Neural progenitor cell (in vitro differentiated cells): ENCODE measurements around the gene PLPP2. TPM values are rescaled to one million over a fixed set of nuclear protein-coding genes. Genes with fewer than 3 reads are reported as not detected.

Experiments used
- DNase-seq: peaks from one replicate; pipeline ENCODE4 v3.0.0-alpha.2; 2016; ENCODE audit warnings: low spot score
- H2AFZ ChIP-seq: fragments of 200-600 bp; sonication (generic); replicated peaks from 2 replicates; pipeline ENCODE4 v1.6.1; 2016; ENCODE audit warnings: antibody characterized with exemption
- H3F3A ChIP-seq: fragments of 200-600 bp; sonication (generic); 2 replicates; pipeline ENCODE4 v1.6.1; 2016; ENCODE audit warnings: antibody characterized with exemption, low read depth
- H3K27ac ChIP-seq: fragments of 200-600 bp; sonication (generic); 2 replicates; pipeline ENCODE4 v1.5.1; 2016; ENCODE audit warnings: mild to moderate bottlenecking
- H3K27me3 ChIP-seq: fragments of 200-600 bp; sonication (generic); 2 replicates; pipeline ENCODE4 v1.6.1; 2016; ENCODE audit warnings: mild to moderate bottlenecking, moderate library complexity
- H3K36me3 ChIP-seq: fragments of 200-600 bp; sonication (generic); 2 replicates; pipeline ENCODE4 v1.5.1; 2016
- H3K4me1 ChIP-seq: fragments of 200-600 bp; sonication (generic); 2 replicates; pipeline ENCODE4 v1.6.1; 2016; ENCODE audit warnings: mixed run types
- H3K4me2 ChIP-seq: fragments of 200-600 bp; sonication (generic); 2 replicates; pipeline ENCODE4 v1.6.1; 2016
- H3K4me3 ChIP-seq: fragments of 200-600 bp; sonication (generic); 2 replicates; pipeline ENCODE4 v1.5.1; 2016
- H3K79me2 ChIP-seq: fragments of 200-600 bp; sonication (generic); 2 replicates; pipeline ENCODE4 v1.6.1; 2016; ENCODE audit warnings: low read depth
- H3K9ac ChIP-seq: fragments of 200-600 bp; sonication (generic); 2 replicates; pipeline ENCODE4 v1.6.1; 2016
- H3K9me3 ChIP-seq: fragments of 200-600 bp; sonication (generic); 2 replicates; pipeline ENCODE4 v1.5.1; 2016; ENCODE audit warnings: low read depth
- H4K20me1 ChIP-seq: fragments of 200-600 bp; sonication (generic); 2 replicates; pipeline ENCODE4 v1.6.1; 2016; ENCODE audit warnings: low read depth
- H3K27ac Mint-ChIP-seq: 3 replicates; pipeline ENCODE4 v1.8.0; 2021; ENCODE audit warnings: mixed read lengths
- H3K27me3 Mint-ChIP-seq: 2 replicates; pipeline ENCODE4 v1.8.0; 2022; ENCODE audit warnings: low read depth, mild to moderate bottlenecking, inconsistent platforms, moderate library complexity, mixed read lengths; ENCODE audit not compliant: insufficient read depth
- H3K36me3 Mint-ChIP-seq: 3 replicates; pipeline ENCODE4 v1.8.0; 2021; ENCODE audit warnings: mixed read lengths
- H3K4me1 Mint-ChIP-seq: 3 replicates; pipeline ENCODE4 v1.8.0; 2021; ENCODE audit warnings: mixed read lengths
- H3K4me3 Mint-ChIP-seq: 3 replicates; pipeline ENCODE4 v1.8.0; 2021; ENCODE audit warnings: mild to moderate bottlenecking, moderate library complexity, mixed read lengths
- H3K9me3 Mint-ChIP-seq: 3 replicates; pipeline ENCODE4 v1.8.0; 2020; ENCODE audit warnings: mixed read lengths
- CTCF ChIP-seq: fragments of 200-600 bp; sonication (generic); IDR thresholded peaks from 2 replicates; pipeline ENCODE4 v1.5.1; 2017; ENCODE audit warnings: antibody characterized with exemption, mild to moderate bottlenecking
- EZH2 ChIP-seq: fragments of 200-600 bp; sonication (generic); IDR thresholded peaks from 2 replicates; pipeline ENCODE4 v1.6.1; 2017; ENCODE audit warnings: antibody characterized with exemption, mild to moderate bottlenecking, moderate library complexity
- EZH2phosphoT487 ChIP-seq: fragments of 200-600 bp; sonication (generic); IDR thresholded peaks from 2 replicates; pipeline ENCODE4 v1.6.1; 2017; ENCODE audit warnings: antibody characterized with exemption
- total RNA-seq: library from RNA; depleted of rRNA; stranded (reverse); fragments of >200 nt; gene quantifications from 2 replicates; pipeline ENCODE4 v1.2.3, GENCODE V29; 2015; ENCODE audit warnings: low replicate concordance

Gene PLPP2
- total RNA-seq, 1 donor from 2014 or later: not detected

- Histone ChIP-seq H3K27me3 (no peaks in the 10 kb centered on the region), H3K4me3 (no peak overlapping the region), H4K20me1 (peaks cover 10% of the 10 kb centered on the region), H3K27ac (no peak overlapping the region), H3K4me1 (no peaks in the 10 kb centered on the region), H3K79me2 (no peaks in the 10 kb centered on the region), H3K9me3 (no peaks in the 10 kb centered on the region), H3K4me2 (no peak overlapping the region), H3K36me3 (no peaks in the 10 kb centered on the region), H2AFZ (no peak overlapping the region), H3F3A (no peaks in the 10 kb centered on the region), H3K9ac (no peak overlapping the region)
- H3K9me3 Mint-ChIP-seq: no peaks in the 10 kb centered on the region
- no peak overlapping the region for H3K4me3 Mint-ChIP-seq
- DNase-seq: no peak
- TF ChIP-seq EZH2 (no peak), CTCF (no peak), EZH2phosphoT487 (no peak)
- no peak overlapping the region for H3K27ac Mint-ChIP-seq
- no peaks in the 10 kb centered on the region for H3K4me1 Mint-ChIP-seq
- no peaks in the 10 kb centered on the region for H3K27me3 Mint-ChIP-seq
- H3K36me3 Mint-ChIP-seq: peaks cover 10% of the 10 kb centered on the region
Observed at GRCh38 chr19:307793-308420, 16.7 kb upstream of the PLPP2 start.

- Mint-ChIP-seq H3K4me3 (no peak overlapping the region), H3K27ac (no peak overlapping the region), H3K36me3 (peaks cover 10% of the 10 kb centered on the region), H3K27me3 (no peaks in the 10 kb centered on the region), H3K4me1 (no peaks in the 10 kb centered on the region), H3K9me3 (no peaks in the 10 kb centered on the region)
- no peak overlapping the region for H3K9ac ChIP-seq
- no peak overlapping the region for H3K4me3 ChIP-seq
- peaks cover 10% of the 10 kb centered on the region for H4K20me1 ChIP-seq
- DNase-seq: no peak
- no peak for TF ChIP-seq EZH2phosphoT487
- TF ChIP-seq EZH2: no peak
- TF ChIP-seq CTCF: no peak
- no peak overlapping the region for H2AFZ ChIP-seq
- no peaks in the 10 kb centered on the region for H3K27me3 ChIP-seq
- no peaks in the 10 kb centered on the region for H3K4me1 ChIP-seq
- peaks cover 1% of the 10 kb centered on the region for H3F3A ChIP-seq
- H3K4me2 ChIP-seq: no peak overlapping the region
- no peaks in the 10 kb centered on the region for H3K36me3 ChIP-seq
- H3K27ac ChIP-seq: no peak overlapping the region
- no peaks in the 10 kb centered on the region for H3K9me3 ChIP-seq
- no peaks in the 10 kb centered on the region for H3K79me2 ChIP-seq
Observed at GRCh38 chr19:307111-307531, 15.9 kb upstream of the PLPP2 start.

- no peak for DNase-seq
- Histone ChIP-seq H3K36me3 (no peaks in the 10 kb centered on the region), H3F3A (peaks cover 8% of the 10 kb centered on the region), H3K4me3 (no peak overlapping the region), H3K27ac (no peak overlapping the region), H3K79me2 (no peaks in the 10 kb centered on the region), H3K27me3 (no peaks in the 10 kb centered on the region), H3K4me1 (no peaks in the 10 kb centered on the region), H3K9me3 (no peaks in the 10 kb centered on the region), H3K9ac (no peak overlapping the region), H4K20me1 (peaks cover 14% of the 10 kb centered on the region), H2AFZ (no peak overlapping the region), H3K4me2 (no peak overlapping the region)
- H3K4me1 Mint-ChIP-seq: no peaks in the 10 kb centered on the region
- H3K27me3 Mint-ChIP-seq: no peaks in the 10 kb centered on the region
- no peak for TF ChIP-seq CTCF
- no peak for TF ChIP-seq EZH2
- TF ChIP-seq EZH2phosphoT487: no peak
- H3K9me3 Mint-ChIP-seq: no peaks in the 10 kb centered on the region
- peaks cover 12% of the 10 kb centered on the region for H3K36me3 Mint-ChIP-seq
- H3K27ac Mint-ChIP-seq: no peak overlapping the region
- H3K4me3 Mint-ChIP-seq: no peak overlapping the region
Observed at GRCh38 chr19:306151-306900, 15.1 kb upstream of the PLPP2 start.
